Muscle layer of colon (tissue), 2 donors: ENCODE measurements around the gene ZNF420.
"Not testable (repeated sequence)": the region's sequence is repeated elsewhere in the genome, so short reads cannot be mapped to it uniquely, and the experiment has no call there.

Source experiments
- H3K27ac ChIP-seq: one replicate; pipeline ENCODE4 v1.7.0; 2013; ENCODE audit warnings: low read depth, mild to moderate bottlenecking, low read length, moderate library complexity
- H3K27me3 ChIP-seq, 2 donors: one replicate each; pipeline ENCODE4 v1.7.0; 2013; ENCODE audit warnings: low read length in 2 of 2, mild to moderate bottlenecking in 2 of 2; ENCODE audit not compliant: insufficient read depth in 2 of 2, control insufficient read depth in 1 of 2
- H3K36me3 ChIP-seq: one replicate; pipeline ENCODE4 v1.7.0; 2013; ENCODE audit warnings: mild to moderate bottlenecking, low read length; ENCODE audit not compliant: insufficient read depth
- H3K4me1 ChIP-seq: one replicate; pipeline ENCODE4 v1.7.0; 2013; ENCODE audit warnings: mild to moderate bottlenecking, low read length; ENCODE audit not compliant: insufficient read depth
- H3K4me3 ChIP-seq, 2 donors: one replicate each; pipeline ENCODE4 v1.7.0; 2013; ENCODE audit warnings: low read length in 2 of 2, low read depth in 1 of 2, mild to moderate bottlenecking in 1 of 2, moderate library complexity in 1 of 2
- H3K9ac ChIP-seq: one replicate; pipeline ENCODE4 v1.7.0; 2013; ENCODE audit warnings: low read length
- H3K9me3 ChIP-seq: one replicate; pipeline ENCODE4 v1.7.0; 2013; ENCODE audit warnings: mild to moderate bottlenecking, low read length
- donor health status: abdominal sarcoma.
- donor health status: Adenocarcinoma of cecum.

ZNF420 gene

DNA sequence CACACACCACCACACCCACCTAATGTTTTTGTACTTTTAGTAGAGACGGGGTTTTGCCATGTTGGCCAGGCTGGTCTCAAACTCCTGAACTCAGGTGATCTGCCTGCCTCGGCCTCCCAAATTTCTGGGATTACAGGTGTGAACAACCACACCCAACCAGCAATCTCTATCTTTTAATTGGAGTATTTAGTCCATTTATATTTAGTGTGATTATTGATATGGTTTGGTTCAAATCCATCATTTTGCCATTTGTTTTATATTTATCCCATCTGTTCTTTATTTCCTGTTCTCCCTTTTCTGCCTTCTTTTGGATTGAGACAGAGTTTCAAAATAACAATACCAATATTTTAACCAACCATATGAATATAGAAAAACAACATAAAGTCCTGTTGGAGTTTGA lies 4.1 kb downstream of the ZNF420 start:
- Histone ChIP-seq H3K9ac (no peak overlapping the region), H3K27ac (no peak overlapping the region), H3K4me1 (peaks cover 12% of the 10 kb centered on the region), H3K4me3 (no peak overlapping the region), H3K36me3 (no peaks in the 10 kb centered on the region), H3K27me3 (no peaks in the 10 kb centered on the region), H3K9me3 (peaks cover 9% of the 10 kb centered on the region)

DNA sequence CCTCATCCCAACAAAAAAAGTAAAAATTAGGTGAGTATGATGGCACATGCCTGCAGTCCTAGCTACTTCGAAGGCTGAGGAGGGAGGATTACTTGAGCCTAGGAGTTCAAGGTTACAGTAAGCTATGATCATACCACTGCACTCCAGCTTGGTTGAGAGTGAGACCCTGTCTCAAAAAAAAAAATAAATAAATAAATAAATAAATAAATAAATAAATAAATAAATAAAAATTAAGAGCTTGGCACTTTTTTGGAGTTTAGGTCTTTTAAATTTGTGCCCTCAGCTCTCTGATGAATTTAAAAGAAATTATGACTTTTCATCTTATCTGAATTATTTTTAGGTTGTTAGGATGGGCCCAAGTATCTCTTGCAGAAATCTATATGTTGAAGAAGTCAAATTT lies 8.9 kb downstream of the ZNF420 start:
- H3K9me3 ChIP-seq: peaks cover 18% of the 10 kb centered on the region
- H3K27me3 ChIP-seq: no peaks in the 10 kb centered on the region
- H3K36me3 ChIP-seq: peaks cover 28% of the 10 kb centered on the region
- no peak overlapping the region for H3K9ac ChIP-seq
- no peak overlapping the region for H3K27ac ChIP-seq
- H3K4me3 ChIP-seq: no peak overlapping the region
- H3K4me1 ChIP-seq: no peaks in the 10 kb centered on the region

DNA sequence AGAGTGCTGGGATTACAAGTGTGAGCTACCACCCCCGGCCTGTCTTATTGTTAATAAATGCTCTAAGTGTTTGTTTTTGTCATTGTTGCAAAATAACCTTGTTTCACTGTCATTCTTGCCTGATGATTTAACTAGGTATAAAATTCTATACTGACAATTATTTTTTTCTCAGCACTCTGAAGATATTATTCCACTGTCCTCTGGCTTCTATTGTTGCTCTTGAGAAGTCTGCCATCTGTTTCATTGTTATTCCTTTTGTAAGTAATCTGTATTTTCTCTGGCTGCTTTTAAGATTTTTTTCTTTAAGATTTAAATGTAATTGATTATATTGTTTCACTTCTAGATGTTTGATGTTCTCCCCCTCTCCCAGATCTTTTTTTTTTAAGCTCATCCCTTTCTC lies 17.6 kb downstream of the ZNF420 start:
- Histone ChIP-seq H3K27ac (no peak overlapping the region), H3K9ac (no peak overlapping the region), H3K9me3 (peaks cover 46% of the 10 kb centered on the region), H3K36me3 (peaks cover 74% of the 10 kb centered on the region), H3K27me3 (no peaks in the 10 kb centered on the region), H3K4me3 (no peak overlapping the region), H3K4me1 (no peaks in the 10 kb centered on the region)

DNA sequence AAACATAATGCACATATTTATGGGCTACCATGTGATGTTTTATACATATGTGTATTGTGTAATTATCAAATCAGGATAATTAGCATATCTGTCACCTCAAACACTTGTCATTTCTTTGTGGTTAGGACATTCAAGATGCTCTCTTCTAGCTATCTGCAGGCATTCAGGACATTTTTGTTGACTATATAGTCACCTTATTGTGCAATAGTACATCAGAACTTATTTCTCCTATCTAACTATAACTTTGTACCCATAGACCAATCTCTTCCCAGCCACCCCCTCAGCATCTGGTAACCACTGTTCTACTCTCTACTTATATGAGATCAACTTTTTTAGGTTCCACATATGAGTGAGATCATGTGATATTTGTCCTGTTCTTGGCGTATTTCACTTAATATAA lies 20.3 kb downstream of the ZNF420 start:
- Histone ChIP-seq H3K4me1 (no peaks in the 10 kb centered on the region), H3K27ac (no peak overlapping the region), H3K4me3 (no peak overlapping the region), H3K27me3 (no peaks in the 10 kb centered on the region), H3K9me3 (peaks cover 56% of the 10 kb centered on the region), H3K9ac (no peak overlapping the region), H3K36me3 (peaks cover 63% of the 10 kb centered on the region)

DNA sequence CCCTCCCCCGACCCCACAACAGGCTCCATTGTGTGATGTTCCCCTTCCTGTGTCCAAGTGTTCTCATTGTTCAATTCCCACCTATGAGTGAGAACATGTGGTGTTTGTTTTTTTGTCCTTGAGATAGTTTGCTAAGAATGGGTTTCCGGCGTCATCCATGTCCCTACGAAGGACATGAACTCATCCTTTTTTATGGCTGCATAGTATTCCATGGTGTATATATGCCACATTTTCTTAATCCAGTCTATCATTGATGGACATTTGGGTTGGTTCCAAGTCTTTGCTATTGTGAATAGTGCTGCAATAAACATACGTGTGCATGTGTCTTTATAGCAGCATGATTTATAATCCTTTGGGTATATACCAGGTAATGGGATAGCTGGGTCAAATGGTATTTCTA lies 25.9 kb downstream of the ZNF420 start:
- Histone ChIP-seq H3K36me3 (peaks cover 45% of the 10 kb centered on the region), H3K9me3 (peaks cover 59% of the 10 kb centered on the region)
- H3K4me1 ChIP-seq: not testable (repeated sequence)

DNA sequence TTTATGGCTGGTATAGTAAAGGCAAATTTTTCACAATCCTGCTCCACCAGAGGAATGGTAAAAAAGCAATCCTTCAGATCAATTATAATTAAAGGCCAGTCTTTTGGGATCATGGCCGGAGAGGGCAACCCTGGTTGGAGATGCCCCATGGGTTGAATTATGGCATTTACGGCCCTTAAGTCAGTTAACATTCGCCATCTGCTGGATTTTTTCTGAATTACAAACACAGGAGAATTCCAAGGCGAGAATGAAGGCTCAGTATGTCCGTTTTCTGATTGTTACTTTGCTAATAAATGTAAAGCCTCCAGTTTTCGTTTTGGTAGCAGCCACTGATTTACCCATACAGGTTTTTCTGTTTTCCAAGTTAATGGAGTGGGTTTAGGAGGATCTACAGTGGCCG lies 33.5 kb downstream of the ZNF420 start:
- not testable (repeated sequence) for H3K27me3 ChIP-seq, H3K27ac ChIP-seq, H3K4me3 ChIP-seq, H3K9ac ChIP-seq, H3K4me1 ChIP-seq
- Histone ChIP-seq H3K9me3 (peaks cover 69% of the 10 kb centered on the region), H3K36me3 (peaks cover 57% of the 10 kb centered on the region)

More for the DNA sequence above, 25.9 kb downstream of the ZNF420 start:
- not testable (repeated sequence) for H3K4me3 ChIP-seq, H3K27ac ChIP-seq, H3K27me3 ChIP-seq, H3K9ac ChIP-seq

DNA sequence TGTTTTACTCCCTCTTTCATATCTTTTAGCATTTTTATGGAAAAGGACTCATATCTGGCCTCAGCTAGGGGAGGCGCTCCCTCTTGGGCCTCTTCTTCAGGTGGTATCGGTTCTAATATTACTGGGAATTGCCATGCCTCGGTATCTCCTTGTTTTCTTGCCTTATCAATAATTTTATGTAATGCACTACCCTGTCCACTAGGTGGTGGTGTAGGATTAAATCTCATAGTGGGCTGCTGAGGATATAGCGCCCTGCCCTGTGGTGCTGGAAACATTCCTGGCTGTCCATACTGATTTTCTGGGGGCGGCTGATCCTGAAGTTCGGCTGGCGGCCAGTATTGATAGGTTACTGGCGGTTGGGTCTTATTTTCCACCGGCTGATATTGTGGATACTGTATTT lies 35.8 kb downstream of the ZNF420 start:
- Histone ChIP-seq H3K4me3 (peak overlapping the region in 1 of 2 donors; percentile 14), H3K27me3 (no peaks in the 10 kb centered on the region), H3K27ac (no peak overlapping the region), H3K36me3 (peaks cover 42% of the 10 kb centered on the region), H3K9ac (no peak overlapping the region), H3K9me3 (peaks cover 51% of the 10 kb centered on the region), H3K4me1 (no peaks in the 10 kb centered on the region)

DNA sequence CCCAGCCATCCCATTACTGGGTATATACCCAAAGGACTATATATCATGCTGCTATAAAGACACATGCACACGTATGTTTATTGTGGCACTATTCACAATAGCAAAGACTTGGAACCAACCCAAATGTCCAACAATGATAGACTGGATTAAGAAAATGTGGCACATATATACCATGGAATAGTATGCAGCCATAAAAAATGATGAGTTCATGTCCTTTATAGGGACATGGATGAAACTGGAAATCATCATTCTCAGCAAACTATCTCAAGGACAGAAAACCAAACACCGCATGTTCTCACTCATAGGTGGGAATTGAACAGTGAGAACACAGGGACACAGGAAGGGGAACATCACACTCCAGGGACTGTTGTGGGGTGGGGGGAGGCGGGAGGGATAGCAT lies 43.9 kb downstream of the ZNF420 start:
- not testable (repeated sequence) for H3K9ac ChIP-seq, H3K27me3 ChIP-seq, H3K4me3 ChIP-seq, H3K36me3 ChIP-seq, H3K4me1 ChIP-seq, H3K27ac ChIP-seq
- H3K9me3 ChIP-seq: peaks cover 39% of the 10 kb centered on the region

DNA sequence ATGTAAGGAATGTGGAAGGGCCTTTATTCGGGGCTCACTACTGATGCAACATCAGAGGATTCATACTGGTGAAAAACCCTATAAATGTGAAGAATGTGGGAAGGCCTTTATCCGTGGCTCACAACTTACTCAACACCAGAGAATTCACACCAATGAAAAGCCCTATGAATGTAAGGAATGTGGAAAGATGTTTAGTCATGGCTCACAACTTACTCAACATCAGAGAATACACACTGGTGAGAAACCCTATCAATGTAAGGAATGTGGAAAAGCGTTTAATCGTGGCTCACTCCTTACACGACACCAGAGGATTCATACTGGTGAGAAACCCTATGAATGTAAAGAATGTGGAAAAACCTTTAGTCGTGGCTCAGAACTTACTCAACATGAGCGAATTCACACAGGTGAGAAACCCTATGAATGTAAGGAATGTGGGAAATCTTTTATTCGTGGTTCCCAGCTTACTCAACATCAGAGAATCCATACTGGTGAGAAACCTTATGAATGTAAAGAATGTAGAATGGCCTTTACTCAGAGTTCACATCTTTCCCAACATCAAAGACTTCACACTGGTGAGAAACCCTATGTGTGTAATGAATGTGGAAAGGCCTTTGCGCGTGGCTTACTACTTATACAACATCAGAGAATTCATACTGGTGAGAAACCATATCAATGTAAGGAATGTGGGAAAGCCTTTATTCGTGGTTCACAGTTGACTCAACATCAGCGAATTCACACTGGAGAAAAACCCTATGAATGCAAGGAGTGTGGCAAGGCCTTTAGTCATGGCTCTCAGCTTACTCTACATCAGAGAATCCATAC lies 50.0 kb downstream of the ZNF420 start:
- H3K27me3 ChIP-seq: no peaks in the 10 kb centered on the region
- H3K4me1 ChIP-seq: no peaks in the 10 kb centered on the region
- no peak overlapping the region for H3K9ac ChIP-seq
- H3K9me3 ChIP-seq: peaks cover 90% of the 10 kb centered on the region
- H3K27ac ChIP-seq: no peak overlapping the region
- H3K4me3 ChIP-seq: peak overlapping the region; percentile 14 to 20
- H3K36me3 ChIP-seq: peaks cover 21% of the 10 kb centered on the region

DNA sequence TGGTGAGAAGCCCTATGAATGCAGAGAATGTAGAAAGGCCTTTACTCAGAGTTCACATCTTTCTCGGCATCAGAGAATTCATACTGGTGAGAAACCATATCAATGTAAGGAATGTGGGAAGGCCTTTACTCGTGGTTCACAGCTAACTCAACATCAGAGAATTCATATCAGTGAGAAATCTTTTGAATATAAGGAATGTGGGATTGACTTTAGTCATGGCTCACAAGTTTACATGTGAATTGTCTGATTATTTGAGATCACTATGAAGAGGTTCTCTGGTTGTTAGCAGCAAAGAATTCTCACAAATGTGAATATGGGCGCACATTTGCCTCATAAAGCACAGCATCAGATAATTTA lies 50.6 kb downstream of the ZNF420 start:
- Histone ChIP-seq H3K9ac (no peak overlapping the region), H3K4me3 (peak overlapping the region in 1 of 2 donors; percentile 20), H3K9me3 (peaks cover 91% of the 10 kb centered on the region), H3K36me3 (peaks cover 21% of the 10 kb centered on the region), H3K4me1 (no peaks in the 10 kb centered on the region), H3K27me3 (no peaks in the 10 kb centered on the region), H3K27ac (no peak overlapping the region)

DNA sequence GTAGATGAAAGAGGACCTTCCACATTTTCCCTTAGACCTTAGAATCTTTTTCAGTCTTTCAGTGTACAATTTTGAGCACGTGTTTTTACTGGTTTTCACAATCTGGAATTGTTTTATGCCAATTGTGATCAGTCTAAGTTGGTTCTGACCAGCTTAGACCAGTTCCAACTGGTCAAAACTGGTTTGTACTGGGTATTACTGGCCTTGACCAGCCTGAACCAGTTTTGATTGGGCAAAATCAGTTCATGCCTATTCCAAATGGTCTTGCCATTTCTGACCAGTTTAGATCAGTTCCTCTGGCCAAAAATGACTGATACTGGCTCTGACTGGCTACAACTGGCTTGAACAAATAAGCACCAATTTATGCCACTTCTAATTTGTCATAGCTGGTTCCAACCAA lies 57.9 kb downstream of the ZNF420 start:
- Histone ChIP-seq H3K4me3 (no peak overlapping the region), H3K4me1 (no peaks in the 10 kb centered on the region), H3K9me3 (peaks cover 72% of the 10 kb centered on the region), H3K9ac (no peak overlapping the region), H3K27ac (no peak overlapping the region), H3K36me3 (no peaks in the 10 kb centered on the region), H3K27me3 (no peaks in the 10 kb centered on the region)

DNA sequence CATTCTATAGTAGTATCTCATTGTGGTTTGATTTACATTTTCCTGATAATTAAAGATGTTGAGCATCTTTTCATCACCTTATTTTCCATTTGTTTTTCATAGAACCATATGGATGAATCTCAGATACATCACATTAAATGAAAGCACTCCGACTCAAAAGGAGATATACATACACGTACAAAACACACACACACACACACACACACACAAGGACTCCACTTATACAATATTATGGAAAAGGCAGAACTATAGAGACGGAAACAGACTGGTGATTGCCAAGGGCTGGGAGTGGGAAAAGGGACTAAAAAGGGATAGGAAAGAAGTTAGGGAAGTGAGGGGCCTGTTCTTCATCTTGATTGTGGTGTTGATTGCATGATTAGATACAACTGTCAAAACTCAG lies 70.0 kb downstream of the ZNF420 start:
- no peak overlapping the region for H3K4me3 ChIP-seq
- H3K27ac ChIP-seq: no peak overlapping the region
- peaks cover 54% of the 10 kb centered on the region for H3K9me3 ChIP-seq
- H3K9ac ChIP-seq: no peak overlapping the region
- no peaks in the 10 kb centered on the region for H3K27me3 ChIP-seq
- no peaks in the 10 kb centered on the region for H3K4me1 ChIP-seq
- H3K36me3 ChIP-seq: peaks cover 23% of the 10 kb centered on the region
